Transverse colon (tissue), 4 donors: ENCODE measurements around the gene CRYZ. TPM values are rescaled to one million over a fixed set of nuclear protein-coding genes. Genes with fewer than 3 reads are reported as not detected.
A peak's percentile ranks its signal among the peaks of the same experiment; 100 is the strongest.
"Not testable (repeated sequence)": the region's sequence is repeated elsewhere in the genome, so short reads cannot be mapped to it uniquely, and the experiment has no call there.

Source experiments
- DNase-seq: peaks from one replicate; pipeline ENCODE4 v3.0.0-alpha.2; 2019
- H3K27ac ChIP-seq, 4 donors: fragments of 200-600 bp; sonication (generic); 2 replicates each; pipeline ENCODE4 v1.5.1; 2016 to 2018; ENCODE audit warnings: inconsistent platforms in 4 of 4
- H3K27me3 ChIP-seq: fragments of 200-600 bp; sonication (generic); 2 replicates; pipeline ENCODE4 v1.5.1; 2017; ENCODE audit warnings: inconsistent platforms
- H3K36me3 ChIP-seq, 4 donors: fragments of 200-600 bp; sonication (generic); 2 replicates each; pipeline ENCODE4 v1.5.1; 2017 to 2019; ENCODE audit warnings: inconsistent platforms in 4 of 4
- H3K4me1 ChIP-seq, 4 donors: fragments of 200-600 bp; sonication (generic); 2 replicates each; pipeline ENCODE4 v1.5.1; 2017 to 2020; ENCODE audit warnings: inconsistent platforms in 4 of 4
- H3K4me3 ChIP-seq, 4 donors: fragments of 200-600 bp; sonication (generic); 1 replicate in 1 of 4; 2 replicates in 3 of 4; pipeline versions ENCODE4 v1.5.1 to v1.6.1; 2017 to 2019; ENCODE audit warnings: inconsistent platforms in 4 of 4
- H3K9me3 ChIP-seq, 2 donors: fragments of 200-600 bp; sonication (generic); 2 replicates each; pipeline ENCODE4 v1.5.1; 2017 to 2019; ENCODE audit warnings: inconsistent platforms in 2 of 2
- EP300 ChIP-seq: sonication (generic); formaldehyde crosslinking; IDR thresholded peaks from one replicate; pipeline ENCODE4 v1.6.1; 2017; ENCODE audit warnings: antibody characterized with exemption, low read depth
- POLR2A ChIP-seq: fragments of 450-650 bp; IDR thresholded peaks from one replicate; pipeline ENCODE4 v1.6.1; 2016; ENCODE audit warnings: antibody characterized with exemption, mild to moderate bottlenecking, moderate library complexity
- POLR2AphosphoS5 ChIP-seq, 3 donors: sonication (generic); formaldehyde crosslinking; IDR thresholded peaks; one replicate each; pipeline ENCODE4 v1.6.1; 2016; ENCODE audit warnings: antibody characterized with exemption in 3 of 3
- WGBS, 2 donors: methylation state at CpG; one replicate each; pipeline ENCODE4 v1.1.5; 2018; ENCODE audit warnings: low coverage in 1 of 2; 5-methylcytosine and 5-hydroxymethylcytosine counted together
- in situ Hi-C, 4 donors: fragments of 200-750 bp; cut with MboI; loops; one replicate each; pipeline versions ENCODE4 v1.15.0 to v1.15.1; 2017; ENCODE audit warnings: low sequenced_read_pairs in 3 of 4, low pct_ligation_motif_present in 1 of 4, low pct_unique_long_range_greater_than_20kb in 1 of 4
- intact Hi-C: fragments of 100-400 bp; cut with DNase I; formaldehyde crosslinking; loops from one replicate; pipeline ENCODE4 v1.15.1; 2023; ENCODE audit warnings: low total_unique reads
- total RNA-seq, 4 donors: library from RNA; depleted of rRNA; stranded (reverse); fragments of >200 nt; gene quantifications; one replicate each; pipeline ENCODE4 v1.1.0, GENCODE V29; 2016
- TF ChIP-seq, protein P1 (sequence below), 5 experiments: fragments of 200-600 bp in 3 of 5; fragments of 450-650 bp in 2 of 5; sonication (generic) in 3 of 5; IDR thresholded peaks; 1 replicate in 2 of 5; 2 replicates in 3 of 5; pipeline ENCODE4 v1.5.1; 2016 to 2017; ENCODE audit warnings: antibody characterized with exemption in 5 of 5, inconsistent platforms in 3 of 5, mild to moderate bottlenecking in 2 of 5, moderate library complexity in 1 of 5

CRYZ gene
- total RNA-seq, 4 donors from 2014 or later, result 1.5 to 22.7 (median 14.0) TPM

DNA sequence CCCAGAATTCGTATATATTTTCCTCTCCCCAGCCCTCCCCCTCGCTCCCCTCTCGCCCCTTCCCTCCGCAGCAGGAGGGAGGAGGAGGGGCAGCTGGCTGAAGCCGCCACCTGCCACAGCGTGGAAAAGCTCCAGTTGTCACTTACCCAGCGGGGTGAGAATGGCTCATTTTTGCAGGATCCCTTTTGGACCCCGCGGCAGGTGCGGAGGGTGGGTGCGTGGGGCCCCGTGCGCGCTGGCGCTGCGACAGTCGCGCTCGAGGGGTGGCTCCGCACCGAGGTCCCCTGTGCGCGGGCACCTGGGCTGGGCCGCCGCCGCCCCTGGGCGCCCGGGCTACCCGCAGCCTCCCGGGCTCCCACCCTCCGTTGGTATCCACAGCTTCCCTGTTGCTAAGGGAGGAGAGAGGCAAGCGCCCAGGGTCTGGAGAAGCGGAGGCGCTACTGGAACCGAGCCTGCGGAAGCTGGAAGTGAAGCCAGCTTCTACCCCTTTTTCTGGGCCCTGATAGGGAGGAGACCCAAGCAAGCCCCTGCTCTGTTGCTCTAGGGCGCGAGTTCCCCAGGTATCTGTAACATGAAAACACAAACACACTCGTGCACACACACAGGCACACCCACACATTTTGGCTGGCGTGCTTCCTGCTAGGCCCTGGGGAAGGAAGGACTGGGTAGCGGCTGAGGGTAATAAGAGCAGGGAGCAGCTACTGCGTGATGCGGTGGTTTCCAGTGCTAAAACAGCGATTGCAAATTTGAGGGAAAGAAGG, 59.3 kb downstream of the CRYZ start, which contains the start of gene ERICH3:
ERICH3 (minus strand) TSS at position 442 of the 761 bp plus-strand sequence; CDS start at position 169, 273 bp downstream.
- DNase-seq, result no peak
- intact Hi-C loops, result no loop called here

DNA sequence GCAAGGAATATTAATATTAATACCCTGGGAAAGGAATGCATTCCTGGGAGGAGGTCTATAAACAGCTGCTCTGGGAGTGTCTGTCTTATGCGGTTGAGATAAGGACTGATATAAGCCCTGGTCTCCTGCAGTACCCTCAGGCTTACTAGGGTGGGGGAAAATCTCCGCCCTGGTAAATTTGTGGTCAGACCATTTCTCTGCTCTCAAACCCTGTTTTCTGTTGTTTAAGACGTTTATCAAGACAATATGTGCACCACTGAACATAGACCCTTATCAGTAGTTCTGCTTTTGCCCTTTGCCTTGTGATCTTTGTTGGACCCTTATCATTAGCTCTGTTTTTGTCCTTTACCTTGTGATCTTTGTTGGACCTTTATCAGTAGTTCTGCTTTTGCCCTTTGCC, 62.0 kb downstream of the CRYZ start:
- in situ Hi-C loops, H3K27ac ChIP-seq, H3K9me3 ChIP-seq, H3K4me3 ChIP-seq, DNase-seq, intact Hi-C loops, H3K36me3 ChIP-seq, H3K4me1 ChIP-seq: not testable (repeated sequence)
- WGBS, 2 donors, result 67 to 78% methylated on average over 1 to 3 of the region's 3 CpGs
- peaks cover 18% of the 10 kb centered on the region for H3K27me3 ChIP-seq

More for the DNA sequence above, 59.3 kb downstream of the CRYZ start, which contains the start of gene ERICH3:
- peaks cover 0 to 3% of the 10 kb centered on the region in 2 donors for H3K9me3 ChIP-seq
- no peak within 1 kb of the TSS for H3K27ac ChIP-seq
- H3K4me3 ChIP-seq, result peak within 1 kb of the TSS in 3 of 4 donors; percentile 6 to 32 (median 9)
- H3K27me3 ChIP-seq, result peaks cover 18% of the 10 kb centered on the region
- H3K4me1 ChIP-seq, result peaks cover 0 to 8% (median 2%) of the 10 kb centered on the region in 4 donors
- WGBS, 2 donors, result 0 to 20% methylated on average over 1 to 19 of the region's 44 CpGs
- TF ChIP-seq, protein P1, sequence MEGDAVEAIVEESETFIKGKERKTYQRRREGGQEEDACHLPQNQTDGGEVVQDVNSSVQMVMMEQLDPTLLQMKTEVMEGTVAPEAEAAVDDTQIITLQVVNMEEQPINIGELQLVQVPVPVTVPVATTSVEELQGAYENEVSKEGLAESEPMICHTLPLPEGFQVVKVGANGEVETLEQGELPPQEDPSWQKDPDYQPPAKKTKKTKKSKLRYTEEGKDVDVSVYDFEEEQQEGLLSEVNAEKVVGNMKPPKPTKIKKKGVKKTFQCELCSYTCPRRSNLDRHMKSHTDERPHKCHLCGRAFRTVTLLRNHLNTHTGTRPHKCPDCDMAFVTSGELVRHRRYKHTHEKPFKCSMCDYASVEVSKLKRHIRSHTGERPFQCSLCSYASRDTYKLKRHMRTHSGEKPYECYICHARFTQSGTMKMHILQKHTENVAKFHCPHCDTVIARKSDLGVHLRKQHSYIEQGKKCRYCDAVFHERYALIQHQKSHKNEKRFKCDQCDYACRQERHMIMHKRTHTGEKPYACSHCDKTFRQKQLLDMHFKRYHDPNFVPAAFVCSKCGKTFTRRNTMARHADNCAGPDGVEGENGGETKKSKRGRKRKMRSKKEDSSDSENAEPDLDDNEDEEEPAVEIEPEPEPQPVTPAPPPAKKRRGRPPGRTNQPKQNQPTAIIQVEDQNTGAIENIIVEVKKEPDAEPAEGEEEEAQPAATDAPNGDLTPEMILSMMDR (IDR thresholded peaks at IDR 0.05), result no peak
- TF ChIP-seq POLR2A (no peak), POLR2AphosphoS5 (IDR thresholded peaks at IDR 0.05) (no peak), EP300 (no peak)
- no peaks in the 10 kb centered on the region for H3K36me3 ChIP-seq
- in situ Hi-C loops, result no loop called here

Other genes starting within 250 kb of the CRYZ start
- not detected for gene LRRC53, start 220.4 kb downstream of the CRYZ start, total RNA-seq
- 1 to 10 TPM in 1 of 4 donors, under 1 TPM in 1, not detected in 2; under 0.01 to 6.4 TPM for gene ERICH3, start 59.3 kb downstream of the CRYZ start, total RNA-seq
- 10 to 100 TPM in 1 of 4 donors, 1 to 10 TPM in 2, under 1 TPM in 1; 0.80 to 11.2 (median 8.3) TPM for gene TYW3, start 102 bp upstream of the CRYZ start, total RNA-seq